ENCODE results near the gene CRYBA4.

DNA sequence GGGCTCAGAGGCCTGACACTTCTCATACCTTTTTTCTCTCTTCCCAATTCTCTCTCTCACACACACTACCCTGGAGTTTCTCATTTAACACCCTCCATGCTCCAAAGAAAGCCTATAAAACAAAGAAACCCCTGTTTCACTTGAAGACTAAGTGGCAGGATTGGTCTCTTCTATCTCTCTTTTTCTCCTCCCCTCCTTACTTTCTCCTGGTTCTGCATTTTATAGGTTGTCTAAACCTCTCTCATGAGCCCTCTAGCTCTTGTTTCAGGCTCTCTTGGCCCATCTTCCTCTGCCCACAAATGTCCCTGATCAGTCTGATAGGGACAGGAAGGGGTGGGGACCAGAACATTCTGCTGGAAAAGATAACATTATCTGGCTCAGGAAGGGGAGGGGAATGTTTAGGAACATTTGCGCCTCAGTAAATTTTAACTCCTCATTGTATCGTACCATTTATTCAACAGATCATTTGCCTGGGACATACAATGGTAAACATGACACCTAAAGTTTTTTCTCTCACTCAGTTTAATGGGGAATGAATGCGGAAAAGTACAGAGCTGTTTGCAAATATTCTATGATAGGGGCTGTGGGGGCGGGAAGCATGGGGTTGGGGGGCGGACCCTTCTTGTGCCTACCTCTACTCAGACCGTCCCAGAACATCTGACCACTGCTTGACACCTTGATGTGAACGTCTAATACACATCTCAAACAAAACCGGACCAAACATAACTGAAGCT is 10.8 kb downstream of the CRYBA4 start:
- TF ChIP-seq, protein P1, sequence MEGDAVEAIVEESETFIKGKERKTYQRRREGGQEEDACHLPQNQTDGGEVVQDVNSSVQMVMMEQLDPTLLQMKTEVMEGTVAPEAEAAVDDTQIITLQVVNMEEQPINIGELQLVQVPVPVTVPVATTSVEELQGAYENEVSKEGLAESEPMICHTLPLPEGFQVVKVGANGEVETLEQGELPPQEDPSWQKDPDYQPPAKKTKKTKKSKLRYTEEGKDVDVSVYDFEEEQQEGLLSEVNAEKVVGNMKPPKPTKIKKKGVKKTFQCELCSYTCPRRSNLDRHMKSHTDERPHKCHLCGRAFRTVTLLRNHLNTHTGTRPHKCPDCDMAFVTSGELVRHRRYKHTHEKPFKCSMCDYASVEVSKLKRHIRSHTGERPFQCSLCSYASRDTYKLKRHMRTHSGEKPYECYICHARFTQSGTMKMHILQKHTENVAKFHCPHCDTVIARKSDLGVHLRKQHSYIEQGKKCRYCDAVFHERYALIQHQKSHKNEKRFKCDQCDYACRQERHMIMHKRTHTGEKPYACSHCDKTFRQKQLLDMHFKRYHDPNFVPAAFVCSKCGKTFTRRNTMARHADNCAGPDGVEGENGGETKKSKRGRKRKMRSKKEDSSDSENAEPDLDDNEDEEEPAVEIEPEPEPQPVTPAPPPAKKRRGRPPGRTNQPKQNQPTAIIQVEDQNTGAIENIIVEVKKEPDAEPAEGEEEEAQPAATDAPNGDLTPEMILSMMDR (IDR thresholded peaks at IDR 0.05), result no peak
- TF ChIP-seq POLR2AphosphoS5 (IDR thresholded peaks at IDR 0.05), result peak in 1 of 4 donors; percentile 15
- no peak for TF ChIP-seq POLR2A (IDR thresholded peaks at IDR 0.05)
- TF ChIP-seq EP300 (IDR thresholded peaks at IDR 0.05), result no peak
